HepG2 (cell line): ENCODE results near the gene TLX3. TPM values are rescaled to one million over a fixed set of nuclear protein-coding genes. Genes with fewer than 3 reads are reported as not detected.

ENCODE experiments used
- ATAC-seq: fragments of 200-7000 bp; cut with Tn5 transposase; 3 replicates; pipeline ENCODE4 v1.9.1; 2020; ENCODE audit warnings: mild to moderate bottlenecking, moderate library complexity
- BruUV-seq: library from RNA; stranded (reverse); fragments of 400-500 nt; replicated peaks from 2 replicates; lab custom pipeline; 2021; lab: Mats Ljungman, UMichigan
- CTCF ChIA-PET: fragments of 300-600 bp; formaldehyde crosslinking; extraction: SDS; loops from one replicate; lab custom pipeline; 2021; ENCODE audit warnings: low total read pairs, inconsistent platforms, low intra/inter-chr PET ratio; lab: Yijun Ruan, JAX
- POLR2A ChIA-PET: fragments of 350-600 bp; sonication (Branson Sonifier 250); formaldehyde crosslinking; loops from one replicate; lab custom pipeline; 2020; ENCODE audit warnings: antibody characterized with exemption, inconsistent platforms; lab: Yijun Ruan, JAX
- DNase-seq: peaks from one replicate; pipeline ENCODE4 v3.0.0-alpha.2; 2015; ENCODE audit warnings: low spot score
- FAIRE-seq: peaks from 3 replicates; lab custom pipeline; 2011; peaks lifted over from hg19 to GRCh38; lab: Jason Lieb, UNC
- H2AFZ ChIP-seq: one replicate; pipeline ENCODE4 v1.6.1; 2011; ENCODE audit warnings: low read length, inconsistent platforms
- H3K27ac ChIP-seq: fragments of 300-600 bp; 3 replicates; pipeline ENCODE4 v1.8.0; 2011; ENCODE audit warnings: mixed run types, mild to moderate bottlenecking, mixed read lengths, low read length, inconsistent platforms; ENCODE audit not compliant: insufficient read depth; ENCODE audit errors: extremely low read length
- H3K27me3 ChIP-seq, 2 experiments: fragments of 200-600 bp in 1 of 2; 2 replicates in 1 of 2; 3 replicates in 1 of 2; pipeline versions ENCODE4 v1.6.0 to v1.8.0; 2011; ENCODE audit warnings: low read length in 2 of 2, mild to moderate bottlenecking in 2 of 2, moderate library complexity in 2 of 2, inconsistent platforms in 1 of 2; ENCODE audit not compliant: insufficient read depth in 2 of 2, control insufficient read depth in 1 of 2
- H3K36me3 ChIP-seq, 2 experiments: fragments of 200-600 bp in 1 of 2; replicated peaks in 1 of 2; 2 replicates in 1 of 2; 3 replicates in 1 of 2; pipeline versions ENCODE4 v1.5.1 to v1.8.0; 2011; ENCODE audit warnings: low read length in 2 of 2, inconsistent platforms in 1 of 2; ENCODE audit not compliant: insufficient read depth in 2 of 2, control insufficient read depth in 1 of 2
- H3K4me1 ChIP-seq: 2 replicates; pipeline ENCODE4 v1.5.1; 2012; ENCODE audit warnings: low read length, inconsistent platforms; ENCODE audit not compliant: insufficient read depth
- H3K4me2 ChIP-seq: 2 replicates; pipeline ENCODE4 v1.6.0; 2011; ENCODE audit warnings: low read depth, low read length, inconsistent platforms
- H3K4me3 ChIP-seq, 3 experiments: fragments of 200-600 bp in 1 of 3; sonication (generic), shearing (Covaris generic) in 1 of 3; replicated peaks in 1 of 3; 2 replicates each; pipeline ENCODE4 v1.5.1; 2011 to 2016; ENCODE audit warnings: low read length in 3 of 3, inconsistent platforms in 2 of 3, low read depth in 2 of 3, mild to moderate bottlenecking in 2 of 3, control low read depth in 1 of 3, mixed read lengths in 1 of 3; ENCODE audit not compliant: insufficient read depth in 1 of 3
- H3K79me2 ChIP-seq: one replicate; pipeline ENCODE4 v1.6.1; 2011; ENCODE audit warnings: low read length, inconsistent platforms; ENCODE audit not compliant: insufficient read depth
- H3K9ac ChIP-seq: 2 replicates; pipeline ENCODE4 v1.6.0; 2011; ENCODE audit warnings: mild to moderate bottlenecking, low read depth, low read length, inconsistent platforms; ENCODE audit not compliant: insufficient read depth
- H3K9me3 ChIP-seq: 2 replicates; pipeline ENCODE4 v1.5.1; 2012; ENCODE audit warnings: mild to moderate bottlenecking, low read length
- H4K20me1 ChIP-seq: 2 replicates; pipeline ENCODE4 v1.6.0; 2011; ENCODE audit warnings: inconsistent platforms, mild to moderate bottlenecking, low read length, moderate library complexity; ENCODE audit not compliant: insufficient read depth
- SP1 ChIP-seq, 2 experiments: fragments of 450-650 bp in 1 of 2; sonication (generic) in 1 of 2; formaldehyde crosslinking in 1 of 2; IDR thresholded peaks; 2 replicates each; pipeline versions ENCODE4 v1.4.0 to v1.6.1; 2016 to 2020; ENCODE audit warnings: missing genetic modification reagents in 1 of 2
- THYN1 ChIP-seq: sonication (generic); formaldehyde crosslinking; IDR thresholded peaks from 2 replicates; pipeline ENCODE4 v1.8.1; 2023; ENCODE audit warnings: low read depth, mild to moderate bottlenecking, moderate library complexity, missing genetic modification reagents, borderline replicate concordance
- ZKSCAN8 ChIP-seq: IDR thresholded peaks from 2 replicates; pipeline ENCODE4 v1.6.1; 2016; ENCODE audit warnings: borderline replicate concordance, missing genetic modification reagents, missing compliant biosample characterization
- ZNF232 ChIP-seq: sonication (generic); formaldehyde crosslinking; IDR thresholded peaks from 2 replicates; pipeline ENCODE4 v1.4.0; 2020; ENCODE audit warnings: missing genetic modification reagents, borderline replicate concordance
- ZNF251 ChIP-seq: sonication (generic); formaldehyde crosslinking; IDR thresholded peaks from 2 replicates; pipeline ENCODE4 v1.9.0; 2021; ENCODE audit warnings: mild to moderate bottlenecking, missing genetic modification reagents
- ZNF737 ChIP-seq: sonication (generic); formaldehyde crosslinking; IDR thresholded peaks from 2 replicates; pipeline ENCODE4 v1.5.0; 2020; ENCODE audit warnings: missing genetic modification reagents, mild to moderate bottlenecking, borderline replicate concordance
- ZNF761 ChIP-seq: sonication (generic); formaldehyde crosslinking; conservative IDR thresholded peaks from 2 replicates; pipeline ENCODE4 v1.4.0; 2020; ENCODE audit warnings: mild to moderate bottlenecking, missing genetic modification reagents
- ZSCAN22 ChIP-seq: sonication (generic); formaldehyde crosslinking; IDR thresholded peaks from 2 replicates; pipeline ENCODE4 v1.4.0; 2020; ENCODE audit warnings: mild to moderate bottlenecking, missing genetic modification reagents
- in situ Hi-C: cut with HindIII; loops from 2 replicates; pipeline ENCODE4 v1.10.0; 2017; ENCODE audit warnings: low pct_unique_long_range_greater_than_20kb; ENCODE audit not compliant: extremely low pct_ligation_motif_present
- intact Hi-C: fragments of 100-400 bp; cut with micrococcal nuclease; formaldehyde crosslinking; loops from one replicate; pipeline ENCODE4 v1.10.0; 2022; ENCODE audit not compliant: unreplicated experiment
- polyA plus RNA-seq, 8 experiments: library from polyadenylated mRNA; depleted of rRNA in 3 of 8; stranded (reverse) in 7 of 8; unstranded in 1 of 8; fragments of >200 nt; fragmentation: Illumina TruSeq in 4 of 8; extraction: Trizol in 4 of 8; gene quantifications; 2 replicates each; pipeline versions ENCODE4 v1.2.1 to v1.2.3, GENCODE V29; 2011 to 2016; ENCODE audit warnings: low read depth in 4 of 8, missing spikeins in 1 of 8, mixed read lengths in 1 of 8; ENCODE audit not compliant: insufficient read depth in 1 of 8
- total RNA-seq, 5 experiments: library from RNA; depleted of rRNA; stranded (reverse); fragments of >200 nt; fragmentation: Illumina TruSeq; extraction: Trizol; gene quantifications; 2 replicates each; pipeline ENCODE4 v1.2.3, GENCODE V29; 2016; ENCODE audit warnings: low read depth in 1 of 5
- TF ChIP-seq, protein P1 (sequence below): sonication (generic); formaldehyde crosslinking; IDR thresholded peaks from 2 replicates; pipeline ENCODE4 v1.4.0; 2020; ENCODE audit warnings: mild to moderate bottlenecking, missing genetic modification reagents
- TF ChIP-seq, protein P2 (sequence below): sonication (generic); formaldehyde crosslinking; IDR thresholded peaks from 2 replicates; pipeline ENCODE4 v1.8.0; 2022; ENCODE audit warnings: mild to moderate bottlenecking, missing genetic modification reagents, moderate library complexity
- TF ChIP-seq, protein P3 (sequence below): sonication (generic); formaldehyde crosslinking; IDR thresholded peaks from 2 replicates; pipeline ENCODE4 v1.8.0; 2022; ENCODE audit warnings: missing genetic modification reagents, low read depth, mild to moderate bottlenecking, borderline replicate concordance
- TF ChIP-seq, protein P4 (sequence below): IDR thresholded peaks from 2 replicates; pipeline ENCODE4 v1.6.1; 2012; ENCODE audit warnings: low read depth, low read length, improper control_type of control experiment

Gene TLX3
- total and polyA plus RNA-seq, 2 of the 13 experiments (the other 11 are each of a cell fraction or from before 2014, with no cell fraction given): not detected

DNA sequence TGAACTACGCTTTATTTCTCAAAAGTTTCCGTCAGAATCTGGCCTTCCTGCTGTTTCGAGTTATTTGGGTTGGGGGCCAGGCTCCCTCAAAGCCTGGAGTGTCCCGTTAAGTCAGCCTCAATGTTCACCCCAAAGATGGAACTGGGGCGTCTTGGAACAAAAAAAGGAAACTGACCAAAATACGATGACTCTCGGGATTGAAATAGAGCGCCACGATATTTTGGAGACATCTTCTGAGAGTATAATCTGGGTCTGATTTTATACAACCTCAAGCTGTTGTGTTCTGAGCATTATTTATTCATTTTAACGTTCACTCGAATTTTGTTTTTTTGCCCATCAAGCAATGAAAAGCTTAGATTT is 28.1 kb downstream of the TLX3 start (continued):
- TF ChIP-seq ZNF737 (no peak), SP1 (IDR thresholded peaks at IDR 0.05) (no peak), SP1 (CRISPR knock-in tag; IDR thresholded peaks at IDR 0.05) (no peak), ZSCAN22 (no peak), ZNF761 (CRISPR knock-in tag) (no peak)
- TF ChIP-seq, protein P1, sequence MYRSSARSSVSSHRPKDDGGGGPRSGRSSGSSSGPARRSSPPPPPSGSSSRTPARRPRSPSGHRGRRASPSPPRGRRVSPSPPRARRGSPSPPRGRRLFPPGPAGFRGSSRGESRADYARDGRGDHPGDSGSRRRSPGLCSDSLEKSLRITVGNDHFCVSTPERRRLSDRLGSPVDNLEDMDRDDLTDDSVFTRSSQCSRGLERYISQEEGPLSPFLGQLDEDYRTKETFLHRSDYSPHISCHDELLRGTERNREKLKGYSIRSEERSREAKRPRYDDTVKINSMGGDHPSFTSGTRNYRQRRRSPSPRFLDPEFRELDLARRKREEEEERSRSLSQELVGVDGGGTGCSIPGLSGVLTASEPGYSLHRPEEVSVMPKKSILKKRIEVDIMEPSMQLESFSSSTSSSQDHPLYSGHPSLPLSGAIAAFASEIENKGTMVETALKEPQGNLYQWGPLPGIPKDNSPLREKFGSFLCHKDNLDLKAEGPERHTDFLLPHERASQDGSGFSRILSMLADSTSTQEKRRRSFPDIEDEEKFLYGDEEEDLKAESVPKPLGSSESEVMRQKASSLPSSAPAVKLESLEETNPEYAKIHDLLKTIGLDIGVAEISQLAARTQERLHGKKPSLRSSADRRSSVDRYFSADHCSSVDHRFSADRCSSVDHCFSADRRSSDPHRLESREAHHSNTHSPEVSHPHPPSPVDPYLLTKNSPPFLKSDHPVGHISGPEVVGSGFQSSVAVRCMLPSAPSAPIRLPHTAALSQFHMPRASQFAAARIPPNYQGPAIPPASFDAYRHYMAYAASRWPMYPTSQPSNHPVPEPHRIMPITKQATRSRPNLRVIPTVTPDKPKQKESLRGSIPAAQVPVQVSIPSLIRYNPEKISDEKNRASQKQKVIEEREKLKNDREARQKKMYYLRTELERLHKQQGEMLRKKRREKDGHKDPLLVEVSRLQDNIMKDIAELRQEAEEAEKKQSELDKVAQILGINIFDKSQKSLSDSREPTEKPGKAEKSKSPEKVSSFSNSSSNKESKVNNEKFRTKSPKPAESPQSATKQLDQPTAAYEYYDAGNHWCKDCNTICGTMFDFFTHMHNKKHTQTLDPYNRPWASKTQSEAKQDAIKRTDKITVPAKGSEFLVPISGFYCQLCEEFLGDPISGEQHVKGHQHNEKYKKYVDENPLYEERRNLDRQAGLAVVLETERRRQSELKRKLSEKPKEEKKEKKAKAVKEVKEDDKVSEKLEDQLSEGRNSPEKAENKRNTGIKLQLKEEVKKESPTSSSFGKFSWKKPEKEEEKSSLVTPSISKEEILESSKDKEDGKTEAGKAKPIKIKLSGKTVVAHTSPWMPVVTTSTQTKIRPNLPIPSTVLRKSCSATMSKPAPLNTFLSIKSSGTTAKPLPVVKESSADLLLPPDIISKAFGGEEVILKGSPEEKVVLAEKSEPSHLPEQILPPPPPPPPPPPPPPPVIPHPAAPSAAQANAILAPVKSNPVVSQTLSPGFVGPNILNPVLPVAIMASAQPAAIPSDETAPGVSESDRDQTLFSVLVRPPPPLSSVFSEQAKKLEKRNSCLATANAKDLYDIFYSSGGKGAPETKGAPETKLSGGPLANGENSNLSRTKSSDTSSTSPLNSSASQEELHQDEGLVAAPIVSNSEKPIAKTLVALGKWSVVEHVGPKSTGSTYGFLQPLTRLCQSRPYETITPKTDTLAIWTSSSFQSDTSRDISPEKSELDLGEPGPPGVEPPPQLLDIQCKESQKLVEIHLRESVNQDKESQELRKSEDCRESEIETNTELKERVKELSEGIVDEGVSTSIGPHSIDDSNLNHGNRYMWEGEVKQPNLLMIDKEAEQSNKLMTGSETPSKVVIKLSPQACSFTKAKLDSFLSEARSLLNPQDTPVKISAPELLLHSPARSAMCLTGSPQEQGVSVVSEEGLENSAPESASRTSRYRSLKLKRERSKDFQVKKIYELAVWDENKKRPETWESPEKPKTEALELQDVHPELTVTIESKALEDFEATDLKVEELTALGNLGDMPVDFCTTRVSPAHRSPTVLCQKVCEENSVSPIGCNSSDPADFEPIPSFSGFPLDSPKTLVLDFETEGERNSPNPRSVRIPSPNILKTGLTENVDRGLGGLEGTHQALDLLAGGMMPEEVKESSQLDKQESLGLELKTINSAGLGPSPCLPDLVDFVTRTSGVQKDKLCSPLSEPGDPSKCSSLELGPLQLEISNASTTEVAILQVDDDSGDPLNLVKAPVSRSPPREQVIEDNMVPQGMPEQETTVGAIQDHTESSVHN: no peak

DNA sequence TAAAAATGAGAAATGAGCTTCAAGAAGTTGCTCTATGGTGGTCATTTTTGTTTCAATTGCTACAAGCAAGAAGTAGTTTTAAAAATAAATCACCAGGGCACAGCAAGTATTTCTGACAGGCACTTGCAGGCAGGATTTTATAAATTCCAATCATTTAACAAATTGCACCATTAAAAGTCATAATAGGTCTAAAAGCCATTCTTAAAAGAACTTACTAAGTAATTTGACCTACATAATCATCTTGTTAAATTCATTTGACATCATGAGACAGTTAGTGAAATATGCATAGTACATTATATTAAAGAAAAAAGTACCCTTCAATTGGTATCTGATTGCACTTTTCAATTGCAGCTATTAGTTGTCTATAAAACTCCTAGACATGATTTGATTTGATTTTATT is 31.0 kb downstream of the TLX3 start:
- intact Hi-C loops (loop anchor here (10.0 kb wide), 1 partner anchor 355 kb away; no protein-coding TSS in a partner anchor), in situ Hi-C loops (loop anchor here (10.0 kb wide), 1 partner anchor 595 kb away; no protein-coding TSS in a partner anchor)
- ChIA-PET POLR2A (no interaction called here), CTCF (interaction anchor here (1.3 kb wide), 1 partner anchor 133 kb away, joined by 3 read pairs; no protein-coding TSS in a partner anchor)
- ATAC-seq: no peak
- Histone ChIP-seq H3K36me3 (no peaks in the 10 kb centered on the region), H3K79me2 (no peaks in the 10 kb centered on the region), H3K4me1 (no peaks in the 10 kb centered on the region), H3K9ac (no peak overlapping the region), H3K4me2 (no peak overlapping the region), H2AFZ (no peak overlapping the region), H4K20me1 (no peaks in the 10 kb centered on the region), H3K27ac (no peak overlapping the region), H3K27me3 (peaks cover 2 to 28% of the 10 kb centered on the region in 2 experiments; a peak in 4 of 5 replicates), H3K9me3 (no peaks in the 10 kb centered on the region), H3K4me3 (no peak overlapping the region)
- no TSS peak for BruUV-seq
- no peak for FAIRE-seq
- no peak for DNase-seq
- TF ChIP-seq, protein P2, sequence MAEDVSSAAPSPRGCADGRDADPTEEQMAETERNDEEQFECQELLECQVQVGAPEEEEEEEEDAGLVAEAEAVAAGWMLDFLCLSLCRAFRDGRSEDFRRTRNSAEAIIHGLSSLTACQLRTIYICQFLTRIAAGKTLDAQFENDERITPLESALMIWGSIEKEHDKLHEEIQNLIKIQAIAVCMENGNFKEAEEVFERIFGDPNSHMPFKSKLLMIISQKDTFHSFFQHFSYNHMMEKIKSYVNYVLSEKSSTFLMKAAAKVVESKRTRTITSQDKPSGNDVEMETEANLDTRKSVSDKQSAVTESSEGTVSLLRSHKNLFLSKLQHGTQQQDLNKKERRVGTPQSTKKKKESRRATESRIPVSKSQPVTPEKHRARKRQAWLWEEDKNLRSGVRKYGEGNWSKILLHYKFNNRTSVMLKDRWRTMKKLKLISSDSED: no peak
- no peak for TF ChIP-seq THYN1
- TF ChIP-seq, protein P3, sequence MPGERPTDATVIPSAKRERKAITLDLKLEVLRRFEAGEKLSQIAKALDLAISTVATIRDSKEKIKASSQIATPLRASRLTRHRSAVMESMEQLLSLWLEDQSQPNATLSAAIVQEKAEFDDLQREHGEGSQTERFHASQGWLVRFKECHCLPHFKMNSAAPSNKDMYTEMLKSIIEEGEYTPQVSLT (CRISPR knock-in tag): no peak
- no peak for TF ChIP-seq ZKSCAN8 (CRISPR knock-in tag)
- TF ChIP-seq ZNF251 (CRISPR knock-in tag): no peak
- TF ChIP-seq ZNF232 (CRISPR knock-in tag): no peak
- TF ChIP-seq, protein P4, sequence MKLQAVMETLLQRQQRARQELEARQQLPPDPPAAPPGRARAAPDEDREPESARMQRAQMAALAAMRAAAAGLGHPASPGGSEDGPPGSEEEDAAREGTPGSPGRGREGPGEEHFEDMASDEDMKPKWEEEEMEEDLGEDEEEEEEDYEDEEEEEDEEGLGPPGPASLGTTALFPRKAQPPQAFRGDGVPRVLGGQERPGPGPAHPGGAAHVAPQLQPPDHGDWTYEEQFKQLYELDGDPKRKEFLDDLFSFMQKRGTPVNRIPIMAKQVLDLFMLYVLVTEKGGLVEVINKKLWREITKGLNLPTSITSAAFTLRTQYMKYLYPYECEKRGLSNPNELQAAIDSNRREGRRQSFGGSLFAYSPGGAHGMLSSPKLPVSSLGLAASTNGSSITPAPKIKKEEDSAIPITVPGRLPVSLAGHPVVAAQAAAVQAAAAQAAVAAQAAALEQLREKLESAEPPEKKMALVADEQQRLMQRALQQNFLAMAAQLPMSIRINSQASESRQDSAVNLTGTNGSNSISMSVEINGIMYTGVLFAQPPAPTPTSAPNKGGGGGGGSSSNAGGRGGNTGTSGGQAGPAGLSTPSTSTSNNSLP: no peak
